WTC11 (cell line): Measurements from ENCODE around the gene CPHXL. TPM values are rescaled to one million over a fixed set of nuclear protein-coding genes. Genes with fewer than 3 reads are reported as not detected.

Experiments
- ATAC-seq: fragments of 200-7000 bp; cut with Tn5 transposase; 2 replicates; pipeline ENCODE4 v1.10.0; 2021; ENCODE audit warnings: mild to moderate bottlenecking, moderate library complexity
- CTCF ChIA-PET: fragments of 300-600 bp; sonication (Branson Sonifier 250); formaldehyde crosslinking; loops from one replicate; lab custom pipeline; 2021; ENCODE audit warnings: antibody characterized with exemption; lab: Charles Lee
- POLR2A ChIA-PET: fragments of 350-600 bp; sonication (Branson Sonifier 250); formaldehyde crosslinking; loops from one replicate; lab custom pipeline; 2021; ENCODE audit warnings: antibody characterized with exemption; lab: Charles Lee
- DNase-seq: peaks from one replicate; pipeline ENCODE4 v3.0.0; 2021; ENCODE audit warnings: low spot score
- H3K27ac Mint-ChIP-seq: 2 replicates; pipeline ENCODE4 v1.8.0; 2021; ENCODE audit warnings: mixed read lengths
- H3K27me3 Mint-ChIP-seq: 2 replicates; pipeline ENCODE4 v1.8.0; 2021; ENCODE audit warnings: low read depth, mild to moderate bottlenecking, moderate library complexity, mixed read lengths
- H3K36me3 Mint-ChIP-seq: 2 replicates; pipeline ENCODE4 v1.8.0; 2021; ENCODE audit warnings: mixed read lengths
- H3K4me1 Mint-ChIP-seq: 2 replicates; pipeline ENCODE4 v1.8.0; 2022; ENCODE audit warnings: mixed read lengths
- H3K4me3 Mint-ChIP-seq: 2 replicates; pipeline ENCODE4 v1.8.0; 2021; ENCODE audit warnings: mild to moderate bottlenecking, moderate library complexity, mixed read lengths
- H3K9me3 Mint-ChIP-seq: 2 replicates; pipeline ENCODE4 v1.8.0; 2021; ENCODE audit warnings: mixed read lengths
- ELF4 ChIP-seq: sonication (generic); formaldehyde crosslinking; IDR thresholded peaks from 2 replicates; pipeline ENCODE4 v1.8.1; 2022; ENCODE audit warnings: low read depth, mild to moderate bottlenecking, moderate library complexity, missing genetic modification reagents
- FOXK1 ChIP-seq: sonication (generic); formaldehyde crosslinking; IDR thresholded peaks from 2 replicates; pipeline ENCODE4 v1.8.0; 2022; ENCODE audit warnings: mild to moderate bottlenecking, moderate library complexity, missing genetic modification reagents
- GABPB1 ChIP-seq: sonication (generic); formaldehyde crosslinking; IDR thresholded peaks from 2 replicates; pipeline ENCODE4 v1.8.1; 2023; ENCODE audit warnings: mild to moderate bottlenecking, missing genetic modification reagents
- GRHL2 ChIP-seq: fragments of 250-450 bp; sonication (Bioruptor Pico); IDR thresholded peaks from 2 replicates; pipeline ENCODE4 v1.8.0; 2022; ENCODE audit warnings: mild to moderate bottlenecking, moderate library complexity; ENCODE audit not compliant: insufficient replicate concordance, severe bottlenecking
- JAZF1 ChIP-seq: fragments of 250-450 bp; sonication (Bioruptor Pico); IDR thresholded peaks from 2 replicates; pipeline ENCODE4 v1.9.0; 2021; ENCODE audit warnings: moderate library complexity, mild to moderate bottlenecking, inconsistent platforms
- NR2C2 ChIP-seq: sonication (generic); formaldehyde crosslinking; IDR thresholded peaks from 2 replicates; pipeline ENCODE4 v1.8.0; 2022; ENCODE audit warnings: mild to moderate bottlenecking, missing genetic modification reagents
- NR3C1 ChIP-seq: sonication (generic); formaldehyde crosslinking; conservative IDR thresholded peaks from 2 replicates; pipeline ENCODE4 v1.8.1; 2023; ENCODE audit warnings: low read depth, mild to moderate bottlenecking, missing genetic modification reagents
- RELA ChIP-seq: sonication (generic); formaldehyde crosslinking; IDR thresholded peaks from 2 replicates; pipeline ENCODE4 v1.8.1; 2022; ENCODE audit warnings: missing genetic modification reagents, mild to moderate bottlenecking, borderline replicate concordance
- RORB ChIP-seq: fragments of 250-450 bp; sonication (Bioruptor Pico); IDR thresholded peaks from 2 replicates; pipeline ENCODE4 v1.9.0; 2021; ENCODE audit warnings: mild to moderate bottlenecking
- ZNF219 ChIP-seq: sonication (generic); formaldehyde crosslinking; IDR thresholded peaks from 2 replicates; pipeline ENCODE4 v1.8.0; 2023; ENCODE audit warnings: missing genetic modification reagents, mild to moderate bottlenecking, borderline replicate concordance
- ZNF263 ChIP-seq: sonication (generic); formaldehyde crosslinking; IDR thresholded peaks from 2 replicates; pipeline ENCODE4 v1.8.1; 2022; ENCODE audit warnings: low read depth, mild to moderate bottlenecking, moderate library complexity, missing genetic modification reagents
- ZNF396 ChIP-seq: fragments of 250-450 bp; sonication (Bioruptor Pico); IDR thresholded peaks from 2 replicates; pipeline ENCODE4 v1.8.0; 2021; ENCODE audit warnings: mild to moderate bottlenecking, moderate library complexity, borderline replicate concordance
- total RNA-seq: library from RNA; stranded (reverse); gene quantifications from 3 replicates; pipeline ENCODE4 v1.2.3, GENCODE V29; 2021
- TF ChIP-seq, protein P1 (sequence below): fragments of 250-450 bp; sonication (Bioruptor Pico); IDR thresholded peaks from 2 replicates; pipeline ENCODE4 v1.9.0; 2021; ENCODE audit warnings: mild to moderate bottlenecking
- TF ChIP-seq, protein P2 (sequence below): sonication (generic); formaldehyde crosslinking; IDR thresholded peaks from 2 replicates; pipeline ENCODE4 v1.8.1; 2023; ENCODE audit warnings: mild to moderate bottlenecking, missing genetic modification reagents
- TF ChIP-seq, protein P3 (sequence below): sonication (generic); formaldehyde crosslinking; IDR thresholded peaks from 2 replicates; pipeline ENCODE4 v1.8.1; 2022; ENCODE audit warnings: missing genetic modification reagents, borderline replicate concordance
- TF ChIP-seq, protein P4 (sequence below): sonication (generic); formaldehyde crosslinking; IDR thresholded peaks from 2 replicates; pipeline ENCODE4 v1.8.1; 2022; ENCODE audit warnings: low read depth, mild to moderate bottlenecking, moderate library complexity, missing genetic modification reagents, borderline replicate concordance
- TF ChIP-seq, protein P5 (sequence below): sonication (generic); formaldehyde crosslinking; IDR thresholded peaks from 2 replicates; pipeline ENCODE4 v1.8.0; 2022; ENCODE audit warnings: mild to moderate bottlenecking, missing genetic modification reagents
- TF ChIP-seq, protein P6 (sequence below): sonication (generic); formaldehyde crosslinking; IDR thresholded peaks from 2 replicates; pipeline ENCODE4 v1.8.1; 2023; ENCODE audit warnings: mild to moderate bottlenecking, moderate library complexity, missing genetic modification reagents

The CPHXL gene
- total RNA-seq, 1 experiment from 2014 or later, result not detected

DNA sequence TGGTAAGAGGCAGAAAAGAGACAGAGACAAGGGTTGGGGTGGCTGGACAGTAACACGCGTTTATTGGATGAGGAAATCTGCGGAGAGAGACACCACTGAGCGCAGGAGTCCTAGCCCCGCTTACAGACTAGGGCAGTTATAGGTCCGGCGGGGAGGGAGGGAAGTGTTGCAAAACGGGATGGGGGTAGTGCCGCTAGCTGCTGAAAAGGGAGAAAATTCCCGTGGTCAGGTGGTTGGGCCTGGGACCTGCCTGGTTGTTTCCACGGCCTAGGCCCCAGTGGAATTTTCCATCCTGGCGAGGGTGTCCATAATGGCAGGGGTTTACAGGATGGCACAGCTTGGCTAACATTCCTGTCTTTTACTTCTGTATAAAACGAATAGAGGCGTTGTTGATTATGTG, 44.0 kb downstream of the CPHXL start (continued):
- no peak for TF ChIP-seq NR3C1 (CRISPR knock-in tag)
- TF ChIP-seq FOXK1 (CRISPR knock-in tag), result no peak
- TF ChIP-seq, protein P1, sequence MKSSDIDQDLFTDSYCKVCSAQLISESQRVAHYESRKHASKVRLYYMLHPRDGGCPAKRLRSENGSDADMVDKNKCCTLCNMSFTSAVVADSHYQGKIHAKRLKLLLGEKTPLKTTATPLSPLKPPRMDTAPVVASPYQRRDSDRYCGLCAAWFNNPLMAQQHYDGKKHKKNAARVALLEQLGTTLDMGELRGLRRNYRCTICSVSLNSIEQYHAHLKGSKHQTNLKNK (CRISPR knock-in tag), result no peak

DNA sequence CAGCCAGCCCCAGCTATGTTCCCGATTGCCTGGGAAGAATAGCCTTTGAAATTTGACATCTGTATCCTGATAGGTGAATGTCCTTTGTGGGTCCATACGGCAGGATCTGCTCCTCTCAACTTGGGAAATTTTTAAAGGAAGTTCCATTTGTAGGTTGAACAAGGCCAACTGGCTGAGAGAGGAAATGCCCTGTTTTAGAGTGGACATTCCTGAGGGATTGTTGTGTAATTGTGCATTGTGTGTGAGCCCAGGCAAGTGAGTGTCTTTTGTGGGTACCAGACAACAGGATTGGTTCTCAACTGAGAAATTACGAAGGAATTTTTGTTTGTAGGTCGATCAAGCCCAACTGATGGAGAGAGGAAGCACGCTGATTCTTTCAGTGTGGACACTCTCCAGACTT, 46.9 kb downstream of the CPHXL start:
- DNase-seq (no peak), ATAC-seq (no peak)
- peaks cover 47% of the 10 kb centered on the region for H3K9me3 Mint-ChIP-seq
- H3K27me3 Mint-ChIP-seq, result peaks cover 3% of the 10 kb centered on the region; the same call in 1 of the 2 replicates
- CTCF ChIA-PET, result no interaction called here
- H3K4me3 Mint-ChIP-seq, result no peak overlapping the region
- TF ChIP-seq FOXK1 (CRISPR knock-in tag) (no peak), JAZF1 (CRISPR knock-in tag) (no peak), GABPB1 (no peak), ZNF219 (CRISPR knock-in tag) (no peak), GRHL2 (CRISPR knock-in tag) (no peak), ELF4 (CRISPR knock-in tag) (no peak), ZNF396 (CRISPR knock-in tag) (no peak), NR2C2 (no peak), ZNF263 (CRISPR knock-in tag) (no peak), NR3C1 (CRISPR knock-in tag) (no peak)
- TF ChIP-seq, protein P2, sequence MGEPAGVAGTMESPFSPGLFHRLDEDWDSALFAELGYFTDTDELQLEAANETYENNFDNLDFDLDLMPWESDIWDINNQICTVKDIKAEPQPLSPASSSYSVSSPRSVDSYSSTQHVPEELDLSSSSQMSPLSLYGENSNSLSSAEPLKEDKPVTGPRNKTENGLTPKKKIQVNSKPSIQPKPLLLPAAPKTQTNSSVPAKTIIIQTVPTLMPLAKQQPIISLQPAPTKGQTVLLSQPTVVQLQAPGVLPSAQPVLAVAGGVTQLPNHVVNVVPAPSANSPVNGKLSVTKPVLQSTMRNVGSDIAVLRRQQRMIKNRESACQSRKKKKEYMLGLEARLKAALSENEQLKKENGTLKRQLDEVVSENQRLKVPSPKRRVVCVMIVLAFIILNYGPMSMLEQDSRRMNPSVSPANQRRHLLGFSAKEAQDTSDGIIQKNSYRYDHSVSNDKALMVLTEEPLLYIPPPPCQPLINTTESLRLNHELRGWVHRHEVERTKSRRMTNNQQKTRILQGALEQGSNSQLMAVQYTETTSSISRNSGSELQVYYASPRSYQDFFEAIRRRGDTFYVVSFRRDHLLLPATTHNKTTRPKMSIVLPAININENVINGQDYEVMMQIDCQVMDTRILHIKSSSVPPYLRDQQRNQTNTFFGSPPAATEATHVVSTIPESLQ (CRISPR knock-in tag), result no peak
- TF ChIP-seq, protein P3, sequence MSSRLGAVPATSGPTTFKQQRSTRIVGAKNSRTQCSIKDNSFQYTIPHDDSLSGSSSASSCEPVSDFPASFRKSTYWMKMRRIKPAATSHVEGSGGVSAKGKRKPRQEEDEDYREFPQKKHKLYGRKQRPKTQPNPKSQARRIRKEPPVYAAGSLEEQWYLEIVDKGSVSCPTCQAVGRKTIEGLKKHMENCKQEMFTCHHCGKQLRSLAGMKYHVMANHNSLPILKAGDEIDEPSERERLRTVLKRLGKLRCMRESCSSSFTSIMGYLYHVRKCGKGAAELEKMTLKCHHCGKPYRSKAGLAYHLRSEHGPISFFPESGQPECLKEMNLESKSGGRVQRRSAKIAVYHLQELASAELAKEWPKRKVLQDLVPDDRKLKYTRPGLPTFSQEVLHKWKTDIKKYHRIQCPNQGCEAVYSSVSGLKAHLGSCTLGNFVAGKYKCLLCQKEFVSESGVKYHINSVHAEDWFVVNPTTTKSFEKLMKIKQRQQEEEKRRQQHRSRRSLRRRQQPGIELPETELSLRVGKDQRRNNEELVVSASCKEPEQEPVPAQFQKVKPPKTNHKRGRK (CRISPR knock-in tag), result no peak
- TF ChIP-seq, all 79 proteins: peak for 0
- peaks cover 26% of the 10 kb centered on the region for H3K36me3 Mint-ChIP-seq
- POLR2A ChIA-PET, result no interaction called here
- no peaks in the 10 kb centered on the region; the same call in 1 of the 2 replicates for H3K4me1 Mint-ChIP-seq
- no peak overlapping the region for H3K27ac Mint-ChIP-seq

DNA sequence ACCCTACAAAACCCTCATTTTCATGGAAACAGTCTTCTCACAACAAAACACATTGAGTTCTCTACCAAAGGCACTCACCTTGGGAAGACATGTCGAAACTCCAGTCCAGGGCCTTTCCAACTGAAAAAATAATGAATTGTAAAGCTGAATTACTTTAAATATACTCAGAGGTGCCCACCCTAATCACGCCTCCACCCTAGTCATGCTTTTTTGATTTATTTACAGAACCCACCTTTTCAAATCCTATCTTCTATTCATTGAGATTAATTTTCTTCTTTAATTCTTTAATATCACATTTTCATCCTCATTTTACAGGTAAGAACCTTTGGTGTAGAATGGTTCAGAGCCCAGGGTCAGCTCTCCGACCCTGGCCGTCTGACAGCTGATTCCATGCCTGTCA, 49.4 kb downstream of the CPHXL start, which contains the start of gene CPHXL2:
Gene CPHXL2 (minus strand): TSS at position 101 of the 400 bp plus-strand sequence. CDS start 10 bp downstream, at position 91.
- Mint-ChIP-seq H3K4me3 (no peak within 1 kb of the TSS), H3K27me3 (no peaks in the 10 kb centered on the region; the same call in 1 of the 2 replicates), H3K27ac (no peak within 1 kb of the TSS), H3K4me1 (no peaks in the 10 kb centered on the region; the same call in 1 of the 2 replicates), H3K36me3 (peaks cover 3% of the 10 kb centered on the region), H3K9me3 (peaks cover 30% of the 10 kb centered on the region)
- no peak for DNase-seq
- no peak for ATAC-seq
- POLR2A ChIA-PET, result no interaction called here
- TF ChIP-seq RELA (CRISPR knock-in tag), result no peak
- TF ChIP-seq, protein P4, sequence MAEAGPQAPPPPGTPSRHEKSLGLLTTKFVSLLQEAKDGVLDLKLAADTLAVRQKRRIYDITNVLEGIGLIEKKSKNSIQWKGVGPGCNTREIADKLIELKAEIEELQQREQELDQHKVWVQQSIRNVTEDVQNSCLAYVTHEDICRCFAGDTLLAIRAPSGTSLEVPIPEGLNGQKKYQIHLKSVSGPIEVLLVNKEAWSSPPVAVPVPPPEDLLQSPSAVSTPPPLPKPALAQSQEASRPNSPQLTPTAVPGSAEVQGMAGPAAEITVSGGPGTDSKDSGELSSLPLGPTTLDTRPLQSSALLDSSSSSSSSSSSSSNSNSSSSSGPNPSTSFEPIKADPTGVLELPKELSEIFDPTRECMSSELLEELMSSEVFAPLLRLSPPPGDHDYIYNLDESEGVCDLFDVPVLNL (CRISPR knock-in tag), result no peak
- TF ChIP-seq, protein P5, sequence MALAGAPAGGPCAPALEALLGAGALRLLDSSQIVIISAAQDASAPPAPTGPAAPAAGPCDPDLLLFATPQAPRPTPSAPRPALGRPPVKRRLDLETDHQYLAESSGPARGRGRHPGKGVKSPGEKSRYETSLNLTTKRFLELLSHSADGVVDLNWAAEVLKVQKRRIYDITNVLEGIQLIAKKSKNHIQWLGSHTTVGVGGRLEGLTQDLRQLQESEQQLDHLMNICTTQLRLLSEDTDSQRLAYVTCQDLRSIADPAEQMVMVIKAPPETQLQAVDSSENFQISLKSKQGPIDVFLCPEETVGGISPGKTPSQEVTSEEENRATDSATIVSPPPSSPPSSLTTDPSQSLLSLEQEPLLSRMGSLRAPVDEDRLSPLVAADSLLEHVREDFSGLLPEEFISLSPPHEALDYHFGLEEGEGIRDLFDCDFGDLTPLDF, result no peak
- no peak for TF ChIP-seq RORB (CRISPR knock-in tag)
- TF ChIP-seq, protein P6, sequence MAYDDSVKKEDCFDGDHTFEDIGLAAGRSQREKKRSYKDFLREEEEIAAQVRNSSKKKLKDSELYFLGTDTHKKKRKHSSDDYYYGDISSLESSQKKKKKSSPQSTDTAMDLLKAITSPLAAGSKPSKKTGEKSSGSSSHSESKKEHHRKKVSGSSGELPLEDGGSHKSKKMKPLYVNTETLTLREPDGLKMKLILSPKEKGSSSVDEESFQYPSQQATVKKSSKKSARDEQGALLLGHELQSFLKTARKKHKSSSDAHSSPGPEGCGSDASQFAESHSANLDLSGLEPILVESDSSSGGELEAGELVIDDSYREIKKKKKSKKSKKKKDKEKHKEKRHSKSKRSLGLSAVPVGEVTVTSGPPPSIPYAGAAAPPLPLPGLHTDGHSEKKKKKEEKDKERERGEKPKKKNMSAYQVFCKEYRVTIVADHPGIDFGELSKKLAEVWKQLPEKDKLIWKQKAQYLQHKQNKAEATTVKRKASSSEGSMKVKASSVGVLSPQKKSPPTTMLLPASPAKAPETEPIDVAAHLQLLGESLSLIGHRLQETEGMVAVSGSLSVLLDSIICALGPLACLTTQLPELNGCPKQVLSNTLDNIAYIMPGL (CRISPR knock-in tag), result no peak
- TF ChIP-seq, all 79 proteins: peak for 0
- CTCF ChIA-PET, result no interaction called here
